ENCODE results near the gene DAD1. TPM values are rescaled to one million over a fixed set of nuclear protein-coding genes. Genes with fewer than 3 reads are reported as not detected.
"Not testable (repeated sequence)": the region's sequence is repeated elsewhere in the genome, so short reads cannot be mapped to it uniquely, and the experiment has no call there.

DAD1 gene
- polyA plus RNA-seq, 3 donors from 2014 or later: 602 to 622 (median 602) TPM

DNA sequence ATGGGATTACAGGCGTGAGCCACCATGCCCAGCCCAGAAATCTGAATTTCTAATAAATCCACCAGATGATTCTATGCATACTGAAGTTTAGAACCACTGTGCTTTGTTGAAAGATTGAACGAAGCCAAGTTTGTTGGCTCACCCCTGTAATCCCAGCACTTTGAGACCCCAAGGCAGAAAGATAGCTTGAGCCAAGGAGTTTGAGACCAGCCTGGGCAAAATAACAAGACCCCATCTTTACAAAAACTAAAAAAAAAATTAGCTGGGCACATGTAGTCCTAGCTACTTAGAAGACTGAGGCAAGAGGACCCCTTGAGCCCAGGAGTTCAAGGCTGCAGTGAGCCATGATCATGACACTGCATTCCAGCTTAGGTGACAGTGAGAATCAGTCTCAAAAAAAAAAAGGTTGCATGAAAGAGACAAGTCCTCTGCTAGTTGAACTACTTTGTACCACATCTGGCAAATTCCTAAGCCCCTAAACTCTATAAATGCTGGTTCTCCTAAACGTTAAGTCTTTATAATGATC, 7.4 kb upstream of the DAD1 start:
- no peaks in the 10 kb centered on the region for H3K36me3 Mint-ChIP-seq
- H3K4me1 Mint-ChIP-seq: peaks cover 32 to 37% of the 10 kb centered on the region in 2 donors
- peak overlapping the region in 1 of 6 donors; percentile 16 for H3K27ac Mint-ChIP-seq
- H3K4me3 Mint-ChIP-seq: peak overlapping the region in 4 of 5 donors; percentile 5 to 44 (median 27)
- no peak for DNase-seq
- peaks cover 3 to 17% (median 4%) of the 10 kb centered on the region in 3 donors for H3K27me3 Mint-ChIP-seq (ENCODE audit: low read depth in 3 of 3)
- H3K9me3 Mint-ChIP-seq: no peaks in the 10 kb centered on the region

DNA sequence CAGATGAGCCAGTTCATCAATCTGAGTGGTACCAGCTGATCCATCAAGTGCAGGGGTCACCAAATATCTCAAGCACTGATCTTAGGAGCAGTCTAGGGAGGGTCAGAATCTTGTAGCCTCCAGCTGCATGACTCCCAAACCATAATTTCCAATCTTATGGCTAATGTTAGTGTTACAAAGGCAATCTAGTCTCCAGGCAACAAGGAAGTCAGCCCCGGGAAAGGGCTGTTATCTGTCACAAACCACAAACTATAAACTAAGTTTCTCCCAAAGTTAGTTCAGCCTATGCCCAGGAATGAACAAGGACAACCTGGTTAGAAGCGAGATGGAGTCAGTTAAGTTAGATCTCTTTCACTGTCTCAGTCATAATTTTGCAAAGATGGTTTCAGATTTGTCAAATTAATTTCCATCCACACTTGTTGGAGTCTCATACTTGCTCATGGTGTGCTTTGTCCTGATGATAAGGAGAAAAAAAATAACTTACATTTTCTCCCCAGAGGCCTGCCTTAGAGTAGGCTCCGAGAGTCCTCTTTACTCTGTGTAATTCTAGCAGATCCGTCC, 5.2 kb upstream of the DAD1 start:
- Mint-ChIP-seq H3K27me3 (ENCODE audit: low read depth in 3 of 3) (peaks cover 7 to 21% (median 8%) of the 10 kb centered on the region in 3 donors), H3K27ac (peak overlapping the region in 1 of 6 donors; percentile 21), H3K36me3 (no peaks in the 10 kb centered on the region), H3K9me3 (no peaks in the 10 kb centered on the region), H3K4me1 (peaks cover 27% of the 10 kb centered on the region in 2 donors), H3K4me3 (no peak overlapping the region)
- DNase-seq: no peak

DNA sequence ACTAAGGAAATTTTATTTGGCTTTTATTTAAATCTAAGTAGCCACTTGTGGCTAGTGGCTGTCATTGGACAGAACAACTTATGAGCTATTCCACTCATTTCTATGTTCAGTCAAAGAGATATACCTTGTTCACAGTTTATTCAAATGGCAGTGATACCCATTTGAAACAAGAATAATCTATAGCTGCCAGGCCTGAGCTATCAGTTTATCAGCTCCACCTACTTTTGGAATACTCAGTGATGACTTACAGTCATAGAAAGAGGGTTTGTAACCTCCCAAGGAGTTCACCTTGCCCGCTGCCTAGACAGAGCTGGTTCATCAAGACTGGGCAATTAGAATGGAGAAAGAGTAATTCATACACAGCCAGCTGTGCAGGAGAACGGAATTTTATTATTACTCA, 4.6 kb upstream of the DAD1 start:
- H3K36me3 Mint-ChIP-seq: no peaks in the 10 kb centered on the region
- peaks cover 26 to 27% of the 10 kb centered on the region in 2 donors for H3K4me1 Mint-ChIP-seq
- no peak for DNase-seq
- peaks cover 14 to 25% (median 15%) of the 10 kb centered on the region in 3 donors for H3K27me3 Mint-ChIP-seq (ENCODE audit: low read depth in 3 of 3)
- H3K4me3 Mint-ChIP-seq: no peak overlapping the region
- H3K9me3 Mint-ChIP-seq: no peaks in the 10 kb centered on the region
- H3K27ac Mint-ChIP-seq: no peak overlapping the region

DNA sequence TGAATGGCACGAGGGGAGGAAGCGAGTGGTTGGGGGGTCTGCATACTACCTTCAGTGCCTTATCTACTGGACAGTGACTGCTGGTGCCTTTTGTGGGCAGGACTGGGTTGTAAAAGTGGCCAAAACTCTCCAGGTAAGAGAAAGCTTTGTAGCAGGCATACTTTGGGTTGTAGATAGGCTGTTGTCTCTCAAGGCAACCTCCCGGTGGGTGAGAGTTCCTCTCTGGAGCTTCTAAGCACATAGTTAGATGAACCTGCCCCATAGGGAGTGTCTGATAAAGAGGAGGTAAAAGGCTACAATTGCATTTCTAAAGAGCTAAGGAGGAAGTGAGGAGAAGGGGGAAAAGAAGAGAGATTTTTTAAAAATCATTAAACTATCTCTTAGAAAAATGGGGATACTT, 4.2 kb upstream of the DAD1 start:
- no peak for DNase-seq
- Mint-ChIP-seq H3K36me3 (no peaks in the 10 kb centered on the region), H3K4me3 (no peak overlapping the region), H3K27ac (peak overlapping the region in 1 of 6 donors; percentile 34), H3K4me1 (peaks cover 27% of the 10 kb centered on the region in 2 donors), H3K9me3 (no peaks in the 10 kb centered on the region), H3K27me3 (ENCODE audit: low read depth in 3 of 3) (peaks cover 14 to 25% (median 15%) of the 10 kb centered on the region in 3 donors)

DNA sequence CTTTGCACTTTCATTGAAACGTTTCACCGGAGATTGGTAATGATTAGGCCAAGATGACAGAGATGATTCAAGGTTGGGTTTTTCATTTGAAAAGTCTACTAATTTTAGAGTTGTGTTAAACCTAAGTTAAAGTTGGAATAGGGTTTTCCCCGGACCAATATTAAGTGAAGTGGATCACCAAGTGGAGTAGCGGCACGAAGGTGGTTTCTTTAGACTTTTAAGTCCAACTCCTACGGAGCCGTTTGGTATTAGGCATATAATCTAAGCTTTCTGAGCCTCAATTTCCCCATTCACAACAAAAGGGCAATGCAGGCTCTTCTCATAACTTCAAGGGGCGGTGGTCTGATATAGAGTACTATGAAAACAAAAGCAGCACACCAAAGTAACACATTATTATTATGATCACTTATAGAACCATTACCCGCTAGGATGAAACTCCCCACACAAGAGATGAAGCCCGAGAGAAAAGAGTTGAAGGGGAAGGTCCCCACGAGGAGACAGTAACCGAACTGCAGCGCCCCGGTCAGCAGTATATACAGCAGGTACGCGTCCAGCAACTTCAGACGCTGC, 413 bp downstream of the DAD1 start:
- no peak for DNase-seq
- no peaks in the 10 kb centered on the region for H3K9me3 Mint-ChIP-seq
- H3K4me3 Mint-ChIP-seq: peak overlapping the region; percentile 91 to 98 (median 97)
- peaks cover 52 to 60% of the 10 kb centered on the region in 2 donors for H3K4me1 Mint-ChIP-seq
- no peaks in the 10 kb centered on the region for H3K36me3 Mint-ChIP-seq
- H3K27ac Mint-ChIP-seq: peak overlapping the region; percentile 98 to 100 (median 99)
- H3K27me3 Mint-ChIP-seq (ENCODE audit: low read depth in 3 of 3): peaks cover 14 to 17% (median 16%) of the 10 kb centered on the region in 3 donors

DNA sequence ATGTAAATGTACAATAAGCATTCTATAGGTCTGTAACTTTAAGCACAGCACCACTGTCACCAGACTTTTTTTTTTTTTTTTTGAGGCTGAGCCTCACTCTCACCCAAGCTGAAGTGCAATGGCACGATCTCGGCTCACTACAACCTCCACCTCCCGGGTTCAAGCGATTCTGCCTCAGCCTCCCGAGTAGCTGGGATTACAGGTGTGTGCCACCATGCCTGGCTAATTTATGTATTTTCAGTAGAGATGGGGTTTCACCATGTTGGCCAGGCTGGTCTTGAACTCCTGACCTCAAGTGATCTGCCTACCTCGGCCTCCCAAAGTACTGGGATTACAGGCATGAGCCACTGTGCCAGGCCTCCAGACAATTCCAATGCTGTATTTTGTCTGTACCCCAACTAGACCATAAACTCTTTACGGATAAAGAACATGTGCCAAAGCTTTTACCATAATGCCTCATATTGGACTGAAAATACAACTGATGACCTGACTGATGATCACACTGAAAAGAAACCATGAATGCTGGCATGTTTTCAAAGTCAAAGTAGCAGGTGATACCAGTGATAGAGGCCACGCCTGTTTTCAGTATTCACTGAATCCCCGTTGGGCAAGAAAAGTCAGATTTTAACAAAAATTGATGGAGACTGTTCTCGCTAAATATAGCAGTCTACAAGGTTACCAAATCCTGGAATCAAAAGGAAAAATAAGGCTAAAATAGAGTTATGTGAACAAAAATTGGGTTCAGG, 1.2 kb downstream of the DAD1 start:
- not testable (repeated sequence) for DNase-seq, H3K9me3 Mint-ChIP-seq, H3K36me3 Mint-ChIP-seq
- peak overlapping the region; percentile 98 to 100 (median 99) for H3K27ac Mint-ChIP-seq
- peaks cover 59 to 67% of the 10 kb centered on the region in 2 donors for H3K4me1 Mint-ChIP-seq
- peak overlapping the region; percentile 91 to 98 (median 97) for H3K4me3 Mint-ChIP-seq
- peaks cover 9 to 14% (median 11%) of the 10 kb centered on the region in 3 donors for H3K27me3 Mint-ChIP-seq (ENCODE audit: low read depth in 3 of 3)

DNA sequence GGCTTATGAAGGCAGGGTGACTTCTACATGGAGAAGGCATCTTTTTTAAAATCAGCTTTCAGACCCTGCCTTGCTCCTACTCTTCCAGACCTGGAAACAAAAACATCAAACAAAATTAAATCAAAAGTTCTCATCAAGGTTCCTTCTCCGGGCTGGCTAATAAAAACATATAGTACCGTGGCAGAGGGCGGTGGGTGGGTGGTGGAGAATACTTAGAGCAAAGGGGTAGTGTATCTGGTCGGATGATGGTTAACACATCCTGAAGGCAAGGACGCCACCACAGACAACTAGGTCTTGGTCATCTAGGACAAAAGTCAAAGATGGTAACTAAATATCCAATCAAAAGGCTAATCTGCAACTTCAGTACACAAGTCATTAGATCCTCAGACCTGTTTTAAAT, 1.8 kb downstream of the DAD1 start:
- Mint-ChIP-seq H3K9me3 (no peaks in the 10 kb centered on the region), H3K27ac (peak overlapping the region; percentile 88 to 100 (median 99)), H3K36me3 (no peaks in the 10 kb centered on the region), H3K27me3 (ENCODE audit: low read depth in 3 of 3) (peaks cover 9 to 14% (median 10%) of the 10 kb centered on the region in 3 donors), H3K4me3 (peak overlapping the region; percentile 3 to 30 (median 19)), H3K4me1 (peaks cover 61 to 73% of the 10 kb centered on the region in 2 donors)
- no peak for DNase-seq

DNA sequence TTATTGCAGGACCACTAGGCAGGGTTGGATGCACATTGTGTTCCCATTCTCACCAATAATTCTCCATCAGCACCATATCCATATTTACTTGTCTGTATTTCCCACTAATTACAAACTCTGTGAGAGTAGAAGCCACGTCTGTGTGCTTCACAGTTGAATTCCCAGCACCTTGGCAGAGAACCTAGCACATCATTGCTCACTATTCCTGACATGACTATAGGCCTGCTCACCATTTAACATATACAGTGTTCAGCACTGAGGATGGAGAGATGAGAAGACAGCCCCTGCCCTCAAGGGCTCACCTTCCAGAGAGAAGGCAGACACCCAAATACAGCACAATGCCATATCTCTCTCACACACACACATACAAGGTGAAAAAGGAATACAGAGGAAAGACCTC, 5.0 kb downstream of the DAD1 start:
- Mint-ChIP-seq H3K4me3 (no peak overlapping the region), H3K27me3 (ENCODE audit: low read depth in 3 of 3) (peaks cover 4 to 5% (median 4%) of the 10 kb centered on the region in 3 donors), H3K9me3 (no peaks in the 10 kb centered on the region), H3K36me3 (peaks cover 0 to 4% (median 3%) of the 10 kb centered on the region in 3 donors), H3K4me1 (peaks cover 46 to 77% of the 10 kb centered on the region in 2 donors), H3K27ac (peak overlapping the region in 5 of 6 donors; percentile 31 to 77 (median 54))
- DNase-seq: no peak

DNA sequence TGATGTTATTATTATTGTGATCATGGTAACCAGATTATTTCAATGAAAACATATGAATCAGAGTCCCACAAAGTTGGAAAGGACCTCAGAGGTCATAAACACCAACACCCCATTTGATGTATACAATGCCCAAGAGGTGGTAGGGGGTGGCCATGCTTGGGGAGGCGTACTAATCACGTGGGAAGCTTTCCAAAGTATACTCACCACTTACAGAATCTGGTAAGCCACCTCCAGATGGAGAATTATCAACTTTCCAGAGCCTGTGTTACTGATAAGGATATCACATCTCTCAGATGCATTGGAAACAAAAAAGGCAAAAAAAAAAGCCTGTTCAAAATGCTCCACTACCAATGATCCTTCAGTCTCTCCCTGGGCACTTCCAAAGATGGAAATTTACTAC, 8.4 kb downstream of the DAD1 start:
- no peak overlapping the region for H3K4me3 Mint-ChIP-seq
- peaks cover 3 to 11% (median 4%) of the 10 kb centered on the region in 3 donors for H3K36me3 Mint-ChIP-seq
- H3K9me3 Mint-ChIP-seq: no peaks in the 10 kb centered on the region
- no peaks in the 10 kb centered on the region for H3K27me3 Mint-ChIP-seq (ENCODE audit: low read depth in 3 of 3)
- DNase-seq: no peak
- peak overlapping the region in 1 of 6 donors; percentile 8 for H3K27ac Mint-ChIP-seq
- H3K4me1 Mint-ChIP-seq: peaks cover 22 to 58% of the 10 kb centered on the region in 2 donors

DNA sequence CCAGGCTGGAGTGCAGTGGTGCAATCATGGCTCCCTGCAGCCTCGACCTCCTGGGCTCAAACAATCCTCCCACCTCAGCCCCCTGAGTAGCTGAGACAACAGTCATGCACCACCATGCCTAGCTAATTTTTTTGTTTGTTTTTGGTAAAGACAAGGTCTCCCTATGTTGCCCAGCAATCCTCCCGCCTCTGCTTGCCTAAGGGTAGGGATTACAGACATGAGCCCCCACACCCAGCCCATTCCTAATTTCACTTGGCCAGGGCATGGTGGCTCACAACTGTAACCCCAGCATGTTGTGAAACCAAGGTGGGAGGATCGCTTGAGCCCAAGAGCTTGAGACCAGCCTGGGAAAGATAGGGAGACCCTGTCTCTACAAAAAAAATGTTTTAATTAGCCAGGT, 9.1 kb downstream of the DAD1 start:
- Mint-ChIP-seq H3K27me3 (ENCODE audit: low read depth in 3 of 3) (no peaks in the 10 kb centered on the region), H3K36me3 (peaks cover 3 to 13% (median 4%) of the 10 kb centered on the region in 3 donors), H3K4me1 (peaks cover 18 to 51% of the 10 kb centered on the region in 2 donors), H3K9me3 (no peaks in the 10 kb centered on the region), H3K4me3 (no peak overlapping the region), H3K27ac (no peak overlapping the region)
- DNase-seq: no peak

DNA sequence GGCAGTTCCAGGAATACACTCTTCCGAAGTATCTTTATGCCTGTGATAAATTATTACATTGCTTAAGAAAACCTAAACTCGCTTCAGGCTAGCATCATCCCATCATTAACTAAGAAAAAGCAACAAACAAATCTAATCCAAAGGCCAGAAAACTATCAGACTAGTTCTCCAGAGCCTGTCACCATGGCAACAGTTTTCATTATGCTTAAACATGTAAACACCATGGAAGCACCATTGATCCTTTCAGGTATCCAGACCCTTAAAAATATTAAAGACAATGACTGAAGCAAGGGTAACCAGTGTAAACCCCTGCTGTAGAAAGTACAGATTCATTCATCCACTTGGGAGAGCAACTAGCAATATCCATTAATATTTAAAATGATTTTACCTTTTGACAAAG, 9.8 kb downstream of the DAD1 start:
- H3K4me3 Mint-ChIP-seq: no peak overlapping the region
- DNase-seq: no peak
- peaks cover 9 to 20% (median 10%) of the 10 kb centered on the region in 3 donors for H3K36me3 Mint-ChIP-seq
- no peaks in the 10 kb centered on the region for H3K9me3 Mint-ChIP-seq
- no peaks in the 10 kb centered on the region for H3K27me3 Mint-ChIP-seq (ENCODE audit: low read depth in 3 of 3)
- peak overlapping the region in 1 of 6 donors; percentile 53 for H3K27ac Mint-ChIP-seq
- H3K4me1 Mint-ChIP-seq: peaks cover 15 to 45% of the 10 kb centered on the region in 2 donors

DNA sequence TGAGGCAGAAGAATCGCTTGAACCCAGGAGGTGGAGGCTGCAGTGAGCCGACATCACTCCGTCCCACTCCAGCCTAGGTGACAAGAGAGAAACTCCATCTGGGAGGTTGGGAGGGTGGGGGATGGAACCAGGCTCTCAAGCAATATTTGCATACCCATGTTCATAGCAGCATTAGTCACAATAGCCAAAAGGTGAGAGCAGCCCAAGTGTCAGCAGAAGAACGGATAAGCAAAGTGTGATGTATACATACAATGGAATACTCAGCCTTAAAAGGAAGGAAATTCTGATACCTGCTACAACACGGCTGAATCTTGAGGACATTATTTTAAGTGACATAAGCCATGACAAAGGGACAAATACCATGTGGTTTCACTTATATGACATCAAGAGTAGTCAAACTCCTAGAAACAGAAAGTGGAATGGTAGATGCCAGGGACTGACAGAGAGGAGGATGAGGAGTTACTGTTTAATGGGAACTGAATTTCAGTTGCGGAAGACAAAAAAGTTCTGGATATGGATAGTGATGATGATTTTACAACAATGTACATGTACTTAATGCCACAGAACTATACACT, 11.6 kb downstream of the DAD1 start:
- peaks cover 3 to 26% of the 10 kb centered on the region in 2 donors for H3K4me1 Mint-ChIP-seq
- peaks cover 23 to 34% (median 24%) of the 10 kb centered on the region in 3 donors for H3K36me3 Mint-ChIP-seq
- H3K27ac Mint-ChIP-seq: peak overlapping the region in 1 of 6 donors; percentile 17
- no peak for DNase-seq
- H3K9me3 Mint-ChIP-seq: no peaks in the 10 kb centered on the region
- H3K27me3 Mint-ChIP-seq (ENCODE audit: low read depth in 3 of 3): no peaks in the 10 kb centered on the region
- no peak overlapping the region for H3K4me3 Mint-ChIP-seq

DNA sequence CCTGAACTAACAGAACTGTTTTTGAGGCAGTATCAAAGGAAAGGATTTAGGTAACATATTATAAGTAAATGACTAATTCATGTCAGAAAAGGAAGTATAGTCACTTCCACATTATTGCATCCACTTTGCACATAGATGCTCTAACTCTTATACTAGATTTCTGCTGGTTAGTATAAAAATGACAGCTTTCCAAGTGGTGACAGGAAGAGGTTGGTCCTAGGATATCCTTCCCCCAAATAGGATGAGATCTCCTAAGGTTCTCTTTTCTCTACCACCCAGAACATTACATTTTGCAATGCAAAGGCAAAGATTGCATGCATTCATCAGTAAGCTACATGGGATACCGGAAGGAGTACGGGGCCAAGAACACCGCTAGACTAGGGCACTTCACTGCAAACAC, 15.2 kb downstream of the DAD1 start:
- Mint-ChIP-seq H3K27ac (peak overlapping the region in 2 of 6 donors; percentile 17 to 21), H3K4me1 (peaks cover 19 to 29% of the 10 kb centered on the region in 2 donors), H3K36me3 (peaks cover 22 to 37% (median 28%) of the 10 kb centered on the region in 3 donors), H3K9me3 (no peaks in the 10 kb centered on the region), H3K27me3 (ENCODE audit: low read depth in 3 of 3) (peaks cover 0 to 7% (median 0%) of the 10 kb centered on the region in 3 donors), H3K4me3 (no peak overlapping the region)
- no peak for DNase-seq
